HepG2 (cell line): ENCODE measurements around the gene LUC7L2. TPM values are rescaled to one million over a fixed set of nuclear protein-coding genes. Genes with fewer than 3 reads are reported as not detected.

Experiments used
- CEBPB ChIP-seq: IDR thresholded peaks from 2 replicates; pipeline ENCODE4 v1.6.1; 2011; ENCODE audit warnings: low read depth, low read length, improper control_type of control experiment, borderline replicate concordance
- DDIT3 ChIP-seq: sonication (generic); formaldehyde crosslinking; IDR thresholded peaks from 2 replicates; pipeline ENCODE4 v1.4.0; 2020; ENCODE audit warnings: mild to moderate bottlenecking, missing genetic modification reagents
- E2F2 ChIP-seq: sonication (generic); formaldehyde crosslinking; IDR thresholded peaks from 2 replicates; pipeline ENCODE4 v1.4.0; 2020; ENCODE audit warnings: missing genetic modification reagents, borderline replicate concordance
- ELK4 ChIP-seq: sonication (generic); formaldehyde crosslinking; IDR thresholded peaks from 2 replicates; pipeline ENCODE4 v1.9.0; 2021; ENCODE audit warnings: missing genetic modification reagents, borderline replicate concordance
- HMGA1 ChIP-seq: sonication (generic); formaldehyde crosslinking; conservative IDR thresholded peaks from 2 replicates; pipeline ENCODE4 v1.4.0; 2020; ENCODE audit warnings: missing genetic modification reagents
- HOXA7 ChIP-seq: sonication (generic); formaldehyde crosslinking; IDR thresholded peaks from 2 replicates; pipeline ENCODE4 v1.8.1; 2022; ENCODE audit warnings: mild to moderate bottlenecking, missing genetic modification reagents, moderate library complexity
- KLF16 ChIP-seq, 2 experiments: sonication (generic) in 1 of 2; formaldehyde crosslinking in 1 of 2; IDR thresholded peaks; 2 replicates each; pipeline versions ENCODE4 v1.6.1 to v1.8.0; 2016 to 2023; ENCODE audit warnings: missing genetic modification reagents in 2 of 2, missing compliant biosample characterization in 1 of 2
- MAX ChIP-seq: IDR thresholded peaks from 2 replicates; pipeline ENCODE4 v1.6.1; 2012; ENCODE audit warnings: inconsistent platforms
- MTERF4 ChIP-seq: sonication (generic); formaldehyde crosslinking; IDR thresholded peaks from 2 replicates; pipeline ENCODE4 v1.8.0; 2023; ENCODE audit warnings: mild to moderate bottlenecking, missing genetic modification reagents
- NR2C2 ChIP-seq: sonication (generic); formaldehyde crosslinking; IDR thresholded peaks from 2 replicates; pipeline ENCODE4 v1.4.0; 2020; ENCODE audit warnings: missing genetic modification reagents, mild to moderate bottlenecking, moderate library complexity, borderline replicate concordance
- PBX3 ChIP-seq: sonication (generic); formaldehyde crosslinking; IDR thresholded peaks from 2 replicates; pipeline ENCODE4 v1.8.1; 2023; ENCODE audit warnings: missing genetic modification reagents, inconsistent platforms, borderline replicate concordance
- RBM22 ChIP-seq: fragments of 200-400 bp; formaldehyde crosslinking; optimal IDR thresholded peaks from 2 replicates; pipeline ENCODE3; 2017; ENCODE audit warnings: mild to moderate bottlenecking, low read length, moderate library complexity
- RFXANK ChIP-seq: IDR thresholded peaks from 2 replicates; pipeline ENCODE4 v1.6.1; 2016
- RNF2 ChIP-seq: fragments of 450-650 bp; conservative IDR thresholded peaks from 2 replicates; pipeline ENCODE4 v1.6.1; 2016; ENCODE audit warnings: low read depth
- RXRB ChIP-seq: IDR thresholded peaks from 2 replicates; pipeline ENCODE4 v1.6.1; 2016; ENCODE audit warnings: borderline replicate concordance, missing genetic modification reagents, missing compliant biosample characterization
- SNAPC2 ChIP-seq: sonication (generic); formaldehyde crosslinking; IDR thresholded peaks from 2 replicates; pipeline ENCODE4 v1.8.1; 2022; ENCODE audit warnings: mild to moderate bottlenecking, missing genetic modification reagents
- SNRNP70 ChIP-seq: fragments of 200-400 bp; formaldehyde crosslinking; IDR thresholded peaks from 2 replicates; pipeline ENCODE4 v1.6.1; 2017; ENCODE audit warnings: mild to moderate bottlenecking, low read depth, low read length, moderate library complexity
- SOX5 ChIP-seq: IDR thresholded peaks from 2 replicates; pipeline ENCODE4 v1.6.1; 2016; ENCODE audit warnings: borderline replicate concordance
- XBP1 ChIP-seq: sonication (generic); formaldehyde crosslinking; IDR thresholded peaks from 2 replicates; pipeline ENCODE4 v1.5.0; 2020; ENCODE audit warnings: missing genetic modification reagents
- ZNF121 ChIP-seq: sonication (generic); formaldehyde crosslinking; IDR thresholded peaks from 2 replicates; pipeline ENCODE4 v1.5.0; 2020; ENCODE audit warnings: mild to moderate bottlenecking, missing genetic modification reagents
- ZNF160 ChIP-seq: sonication (generic); formaldehyde crosslinking; IDR thresholded peaks from 2 replicates; pipeline ENCODE4 v1.8.0; 2022; ENCODE audit warnings: mild to moderate bottlenecking, inconsistent platforms, missing genetic modification reagents
- ZNF18 ChIP-seq: sonication (generic); formaldehyde crosslinking; IDR thresholded peaks from 2 replicates; pipeline ENCODE4 v1.8.0; 2022; ENCODE audit warnings: mild to moderate bottlenecking, missing genetic modification reagents; ENCODE audit not compliant: insufficient replicate concordance
- ZNF225 ChIP-seq: sonication (generic); formaldehyde crosslinking; IDR thresholded peaks from 2 replicates; pipeline ENCODE4 v1.4.0; 2020; ENCODE audit warnings: mild to moderate bottlenecking, missing genetic modification reagents
- ZNF678 ChIP-seq: sonication (generic); formaldehyde crosslinking; IDR thresholded peaks from 2 replicates; pipeline ENCODE4 v1.4.0; 2020; ENCODE audit warnings: mild to moderate bottlenecking, missing genetic modification reagents
- polyA plus RNA-seq, 8 experiments: library from polyadenylated mRNA; depleted of rRNA in 3 of 8; stranded (reverse) in 7 of 8; unstranded in 1 of 8; fragments of >200 nt; fragmentation: Illumina TruSeq in 4 of 8; extraction: Trizol in 4 of 8; gene quantifications; 2 replicates each; pipeline versions ENCODE4 v1.2.1 to v1.2.3, GENCODE V29; 2011 to 2016; ENCODE audit warnings: low read depth in 4 of 8, missing spikeins in 1 of 8, mixed read lengths in 1 of 8; ENCODE audit not compliant: insufficient read depth in 1 of 8
- total RNA-seq, 5 experiments: library from RNA; depleted of rRNA; stranded (reverse); fragments of >200 nt; fragmentation: Illumina TruSeq; extraction: Trizol; gene quantifications; 2 replicates each; pipeline ENCODE4 v1.2.3, GENCODE V29; 2016; ENCODE audit warnings: low read depth in 1 of 5

The LUC7L2 gene
- total and polyA plus RNA-seq, 2 of the 13 experiments (the other 11 are each of a cell fraction or from before 2014, with no cell fraction given): 17.9 to 50.7 TPM

- TF ChIP-seq SNRNP70: no peak
- TF ChIP-seq MTERF4: no peak
- no peak for TF ChIP-seq HOXA7 (CRISPR knock-in tag)
- TF ChIP-seq ZNF225: no peak
- TF ChIP-seq ELK4 (CRISPR knock-in tag): no peak
- no peak for TF ChIP-seq XBP1
- TF ChIP-seq ZNF18 (CRISPR knock-in tag): peak; percentile 82
- no peak for TF ChIP-seq ZNF121 (CRISPR knock-in tag)
- no peak for TF ChIP-seq HMGA1 (CRISPR knock-in tag)
- no peak for TF ChIP-seq NR2C2
- TF ChIP-seq E2F2 (CRISPR knock-in tag): no peak
- TF ChIP-seq RFXANK: no peak
- TF ChIP-seq ZNF678 (CRISPR knock-in tag): no peak
- no peak for TF ChIP-seq SNAPC2 (CRISPR knock-in tag)
- TF ChIP-seq ZNF160 (CRISPR knock-in tag): no peak
- peak; percentile 22; the same call in 1 of the 2 replicates for TF ChIP-seq SOX5 (CRISPR knock-in tag)
- TF ChIP-seq MAX: peak; percentile 78
- TF ChIP-seq RNF2: peak; percentile 21; the same call in 1 of the 2 replicates
- TF ChIP-seq RBM22: no peak
- peak in 1 of 2 experiments; percentile 27; a peak in 1 of 4 replicates for TF ChIP-seq KLF16 (CRISPR knock-in tag; IDR thresholded peaks at IDR 0.05)
- TF ChIP-seq DDIT3 (CRISPR knock-in tag): no peak
- TF ChIP-seq RXRB (CRISPR knock-in tag): no peak
- TF ChIP-seq CEBPB: no peak
- TF ChIP-seq PBX3 (CRISPR knock-in tag): no peak
Measured at GRCh38 chr7:139360210-139360947, 685 bp downstream of the LUC7L2 start (continued).
